HG03439 (cell line): ENCODE measurements around the gene HGS.
"Not testable (repeated sequence)": the region's sequence is repeated elsewhere in the genome, so short reads cannot be mapped to it uniquely, and the experiment has no call there.

Experiments
- ATAC-seq: cut with Tn5 transposase; IDR thresholded peaks from one replicate; pipeline ENCODE4 v1.9.1; 2021; ENCODE audit warnings: mild to moderate bottlenecking, moderate library complexity; ENCODE audit not compliant: unreplicated experiment

The HGS gene

GRCh38 chr17:81656118-81656743 lies 27.6 kb upstream of the HGS start, which contains the start of gene PDE6G:
Gene PDE6G (minus strand): TSS chr17:81656542. CDS start chr17:81653305, 3,237 bp downstream.
- no peak for ATAC-seq

GRCh38 chr17:81656835-81657234 lies 27.0 kb upstream of the HGS start:
- ATAC-seq: no peak

- ATAC-seq: no peak
Observed at GRCh38 chr17:81659038-81659437, 24.8 kb upstream of the HGS start.

GRCh38 chr17:81660441-81660840 lies 23.4 kb upstream of the HGS start:
- no peak for ATAC-seq

GRCh38 chr17:81662002-81662401 lies 21.8 kb upstream of the HGS start:
- ATAC-seq: no peak

GRCh38 chr17:81664051-81664470 lies 19.8 kb upstream of the HGS start:
- ATAC-seq: no peak

- no peak for ATAC-seq
Observed at GRCh38 chr17:81665205-81666091, 18.4 kb upstream of the HGS start.

- peak; percentile 7 for ATAC-seq
Observed at GRCh38 chr17:81666092-81666341, 17.8 kb upstream of the HGS start.

GRCh38 chr17:81666342-81667191 lies 17.2 kb upstream of the HGS start, which contains the start of the genes CCDC137 and OXLD1:
Gene CCDC137 (plus strand): TSS chr17:81666737. CDS start chr17:81666767, 30 bp downstream.
Gene OXLD1 (minus strand): TSS chr17:81666605. CDS start chr17:81666577, 28 bp downstream.
- peak; percentile 90 for ATAC-seq

GRCh38 chr17:81667754-81668153 lies 16.1 kb upstream of the HGS start:
- no peak for ATAC-seq

GRCh38 chr17:81672504-81672903 lies 11.3 kb upstream of the HGS start:
- ATAC-seq: no peak

GRCh38 chr17:81672954-81673353 lies 10.9 kb upstream of the HGS start:
- ATAC-seq: no peak

GRCh38 chr17:81673561-81674258 lies 10.1 kb upstream of the HGS start:
- no peak for ATAC-seq

- ATAC-seq: not testable (repeated sequence)
Observed at GRCh38 chr17:81675515-81676221, 8.1 kb upstream of the HGS start.

- ATAC-seq: no peak
Observed at GRCh38 chr17:81676906-81677305, 6.9 kb upstream of the HGS start.

- ATAC-seq: no peak
Observed at GRCh38 chr17:81680150-81680549, 3.7 kb upstream of the HGS start.

- no peak for ATAC-seq
Observed at GRCh38 chr17:81681672-81682071, 2.1 kb upstream of the HGS start.

GRCh38 chr17:81682565-81683207 lies 1.1 kb upstream of the HGS start:
- ATAC-seq: no peak

- ATAC-seq: peak; percentile 13
Observed at GRCh38 chr17:81683208-81683583, 615 bp upstream of the HGS start.
